GM12875 (cell line): Measurements from ENCODE around the gene ZNF322.

Experiments used
- H3K4me3 ChIP-seq: one replicate; pipeline ENCODE4 v1.5.1; 2011; ENCODE audit warnings: low read depth, low read length, control low read depth
- CTCF ChIP-seq: IDR thresholded peaks from 2 replicates; pipeline ENCODE4 v1.5.1; 2011; ENCODE audit warnings: low read depth, mild to moderate bottlenecking, control low read depth, inconsistent platforms, low read length, moderate library complexity, borderline replicate concordance; ENCODE audit not compliant: insufficient read depth

Gene ZNF322

GRCh38 chr6:26597821-26598220 is 61.7 kb downstream of the ZNF322 start:
- no peak for TF ChIP-seq CTCF
- H3K4me3 ChIP-seq = peak overlapping the region; percentile 89

- no peak for TF ChIP-seq CTCF
- H3K4me3 ChIP-seq = peak overlapping the region; percentile 89
Measured at GRCh38 chr6:26597389-26597766, 62.2 kb downstream of the ZNF322 start.

GRCh38 chr6:26596579-26597388 is 62.8 kb downstream of the ZNF322 start, which contains the start of gene ABT1:
Gene ABT1 (plus strand): TSS chr6:26596953. CDS start chr6:26596983, 30 bp downstream.
- H3K4me3 ChIP-seq = peak within 1 kb of the TSS; percentile 89
- no peak for TF ChIP-seq CTCF

- TF ChIP-seq CTCF = peak; percentile 91
- H3K4me3 ChIP-seq = peak overlapping the region; percentile 12
Measured at GRCh38 chr6:26595669-26596269, 63.8 kb downstream of the ZNF322 start.

GRCh38 chr6:26594730-26595632 is 64.6 kb downstream of the ZNF322 start:
- no peak for TF ChIP-seq CTCF
- H3K4me3 ChIP-seq = no peak overlapping the region

GRCh38 chr6:26594131-26594498 is 65.4 kb downstream of the ZNF322 start:
- no peak for TF ChIP-seq CTCF
- no peak overlapping the region for H3K4me3 ChIP-seq
